WTC11 (cell line): Measurements from ENCODE around the gene NUDCD2. TPM values are rescaled to one million over a fixed set of nuclear protein-coding genes. Genes with fewer than 3 reads are reported as not detected.

Experiments used
- ATAC-seq: fragments of 200-7000 bp; cut with Tn5 transposase; 2 replicates; pipeline ENCODE4 v1.10.0; 2021; ENCODE audit warnings: mild to moderate bottlenecking, moderate library complexity
- CTCF ChIA-PET: fragments of 300-600 bp; sonication (Branson Sonifier 250); formaldehyde crosslinking; loops from one replicate; lab custom pipeline; 2021; ENCODE audit warnings: antibody characterized with exemption; lab: Charles Lee
- POLR2A ChIA-PET: fragments of 350-600 bp; sonication (Branson Sonifier 250); formaldehyde crosslinking; loops from one replicate; lab custom pipeline; 2021; ENCODE audit warnings: antibody characterized with exemption; lab: Charles Lee
- DNase-seq: peaks from one replicate; pipeline ENCODE4 v3.0.0; 2021; ENCODE audit warnings: low spot score
- H3K27ac Mint-ChIP-seq: 2 replicates; pipeline ENCODE4 v1.8.0; 2021; ENCODE audit warnings: mixed read lengths
- H3K27me3 Mint-ChIP-seq: 2 replicates; pipeline ENCODE4 v1.8.0; 2021; ENCODE audit warnings: low read depth, mild to moderate bottlenecking, moderate library complexity, mixed read lengths
- H3K36me3 Mint-ChIP-seq: 2 replicates; pipeline ENCODE4 v1.8.0; 2021; ENCODE audit warnings: mixed read lengths
- H3K4me1 Mint-ChIP-seq: 2 replicates; pipeline ENCODE4 v1.8.0; 2022; ENCODE audit warnings: mixed read lengths
- H3K4me3 Mint-ChIP-seq: 2 replicates; pipeline ENCODE4 v1.8.0; 2021; ENCODE audit warnings: mild to moderate bottlenecking, moderate library complexity, mixed read lengths
- H3K9me3 Mint-ChIP-seq: 2 replicates; pipeline ENCODE4 v1.8.0; 2021; ENCODE audit warnings: mixed read lengths
- ATF1 ChIP-seq: sonication (generic); formaldehyde crosslinking; IDR thresholded peaks from 2 replicates; pipeline ENCODE4 v1.8.1; 2023; ENCODE audit warnings: mild to moderate bottlenecking, moderate library complexity, missing genetic modification reagents
- CREM ChIP-seq: sonication (generic); formaldehyde crosslinking; IDR thresholded peaks from 2 replicates; pipeline ENCODE4 v1.8.1; 2022; ENCODE audit warnings: mild to moderate bottlenecking, missing genetic modification reagents, moderate library complexity
- CTCF ChIP-seq: fragments of 200-600 bp; IDR thresholded peaks from 2 replicates; pipeline ENCODE4 v1.8.0; 2022; ENCODE audit warnings: antibody characterized with exemption
- E2F4 ChIP-seq: sonication (generic); formaldehyde crosslinking; IDR thresholded peaks from 2 replicates; pipeline ENCODE4 v1.8.1; 2022; ENCODE audit warnings: low read depth, mild to moderate bottlenecking, moderate library complexity, missing genetic modification reagents, borderline replicate concordance
- FOXJ3 ChIP-seq: sonication (generic); formaldehyde crosslinking; IDR thresholded peaks from 2 replicates; pipeline ENCODE4 v1.9.0; 2021; ENCODE audit warnings: missing genetic modification reagents, mild to moderate bottlenecking, borderline replicate concordance
- FOXP1 ChIP-seq: sonication (generic); formaldehyde crosslinking; IDR thresholded peaks from 2 replicates; pipeline ENCODE4 v1.8.0; 2022; ENCODE audit warnings: missing genetic modification reagents, mild to moderate bottlenecking, moderate library complexity, borderline replicate concordance
- HMGA2 ChIP-seq: fragments of 250-450 bp; sonication (Bioruptor Pico); IDR thresholded peaks from 2 replicates; pipeline ENCODE4 v1.4.0; 2021; ENCODE audit warnings: mild to moderate bottlenecking, moderate library complexity
- JAZF1 ChIP-seq: fragments of 250-450 bp; sonication (Bioruptor Pico); IDR thresholded peaks from 2 replicates; pipeline ENCODE4 v1.9.0; 2021; ENCODE audit warnings: moderate library complexity, mild to moderate bottlenecking, inconsistent platforms
- MAX ChIP-seq: sonication (generic); formaldehyde crosslinking; IDR thresholded peaks from 2 replicates; pipeline ENCODE4 v1.8.0; 2022; ENCODE audit warnings: mild to moderate bottlenecking, missing genetic modification reagents
- NR1H2 ChIP-seq: sonication (generic); formaldehyde crosslinking; IDR thresholded peaks from 2 replicates; pipeline ENCODE4 v1.9.0; 2021; ENCODE audit warnings: mild to moderate bottlenecking, moderate library complexity, missing genetic modification reagents
- OVOL2 ChIP-seq: fragments of 250-450 bp; sonication (Bioruptor Pico); IDR thresholded peaks from 2 replicates; pipeline ENCODE4 v1.9.0; 2021; ENCODE audit warnings: mild to moderate bottlenecking, borderline replicate concordance
- RELA ChIP-seq: sonication (generic); formaldehyde crosslinking; IDR thresholded peaks from 2 replicates; pipeline ENCODE4 v1.8.1; 2022; ENCODE audit warnings: missing genetic modification reagents, mild to moderate bottlenecking, borderline replicate concordance
- ZMAT4 ChIP-seq: fragments of 250-450 bp; sonication (Bioruptor Pico); IDR thresholded peaks from 2 replicates; pipeline ENCODE4 v1.9.0; 2021; ENCODE audit warnings: mild to moderate bottlenecking
- ZNF121 ChIP-seq: sonication (generic); formaldehyde crosslinking; IDR thresholded peaks from 2 replicates; pipeline ENCODE4 v1.8.0; 2023; ENCODE audit warnings: missing genetic modification reagents
- ZNF219 ChIP-seq: sonication (generic); formaldehyde crosslinking; IDR thresholded peaks from 2 replicates; pipeline ENCODE4 v1.8.0; 2023; ENCODE audit warnings: missing genetic modification reagents, mild to moderate bottlenecking, borderline replicate concordance
- ZNF232 ChIP-seq: sonication (generic); formaldehyde crosslinking; IDR thresholded peaks from 2 replicates; pipeline ENCODE4 v1.8.0; 2022; ENCODE audit warnings: mild to moderate bottlenecking, missing genetic modification reagents
- ZNF263 ChIP-seq: sonication (generic); formaldehyde crosslinking; IDR thresholded peaks from 2 replicates; pipeline ENCODE4 v1.8.1; 2022; ENCODE audit warnings: low read depth, mild to moderate bottlenecking, moderate library complexity, missing genetic modification reagents
- ZNF317 ChIP-seq: sonication (generic); formaldehyde crosslinking; IDR thresholded peaks from 2 replicates; pipeline ENCODE4 v1.8.1; 2023; ENCODE audit warnings: low read depth, mild to moderate bottlenecking, moderate library complexity, missing genetic modification reagents, borderline replicate concordance
- ZNF671 ChIP-seq: fragments of 250-450 bp; sonication (Bioruptor Pico); IDR thresholded peaks from 2 replicates; pipeline ENCODE4 v1.8.0; 2021; ENCODE audit warnings: mild to moderate bottlenecking
- ZSCAN18 ChIP-seq: fragments of 250-450 bp; sonication (Bioruptor Pico); IDR thresholded peaks from 2 replicates; pipeline ENCODE4 v2.1.2; 2022; ENCODE audit warnings: mild to moderate bottlenecking, moderate library complexity
- total RNA-seq: library from RNA; stranded (reverse); gene quantifications from 3 replicates; pipeline ENCODE4 v1.2.3, GENCODE V29; 2021
- TF ChIP-seq, protein P1 (sequence below): sonication (generic); formaldehyde crosslinking; IDR thresholded peaks from 2 replicates; pipeline ENCODE4 v1.8.1; 2023; ENCODE audit warnings: mild to moderate bottlenecking, missing genetic modification reagents
- TF ChIP-seq, protein P2 (sequence below): sonication (generic); formaldehyde crosslinking; IDR thresholded peaks from 2 replicates; pipeline ENCODE4 v1.8.1; 2023; ENCODE audit warnings: mild to moderate bottlenecking, moderate library complexity, missing genetic modification reagents

The NUDCD2 gene
- total RNA-seq, 1 experiment from 2014 or later = 73.4 TPM

GRCh38 chr5:163436515-163436914 lies 23.4 kb downstream of the NUDCD2 start (continued):
- TF ChIP-seq ZNF263 (no peak), RELA (CRISPR knock-in tag) (no peak), ZMAT4 (CRISPR knock-in tag) (no peak), ATF1 (CRISPR knock-in tag) (no peak), JAZF1 (no peak), ZNF121 (CRISPR knock-in tag) (no peak), NR1H2 (CRISPR knock-in tag) (no peak), FOXP1 (no peak), ZNF317 (no peak)
- TF ChIP-seq, protein P1, sequence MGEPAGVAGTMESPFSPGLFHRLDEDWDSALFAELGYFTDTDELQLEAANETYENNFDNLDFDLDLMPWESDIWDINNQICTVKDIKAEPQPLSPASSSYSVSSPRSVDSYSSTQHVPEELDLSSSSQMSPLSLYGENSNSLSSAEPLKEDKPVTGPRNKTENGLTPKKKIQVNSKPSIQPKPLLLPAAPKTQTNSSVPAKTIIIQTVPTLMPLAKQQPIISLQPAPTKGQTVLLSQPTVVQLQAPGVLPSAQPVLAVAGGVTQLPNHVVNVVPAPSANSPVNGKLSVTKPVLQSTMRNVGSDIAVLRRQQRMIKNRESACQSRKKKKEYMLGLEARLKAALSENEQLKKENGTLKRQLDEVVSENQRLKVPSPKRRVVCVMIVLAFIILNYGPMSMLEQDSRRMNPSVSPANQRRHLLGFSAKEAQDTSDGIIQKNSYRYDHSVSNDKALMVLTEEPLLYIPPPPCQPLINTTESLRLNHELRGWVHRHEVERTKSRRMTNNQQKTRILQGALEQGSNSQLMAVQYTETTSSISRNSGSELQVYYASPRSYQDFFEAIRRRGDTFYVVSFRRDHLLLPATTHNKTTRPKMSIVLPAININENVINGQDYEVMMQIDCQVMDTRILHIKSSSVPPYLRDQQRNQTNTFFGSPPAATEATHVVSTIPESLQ (CRISPR knock-in tag) = no peak

- no peak overlapping the region for H3K4me3 Mint-ChIP-seq
- CTCF ChIA-PET = no interaction called here
- no peak overlapping the region for H3K27ac Mint-ChIP-seq
- no peak for ATAC-seq
- no peaks in the 10 kb centered on the region for H3K27me3 Mint-ChIP-seq
- H3K36me3 Mint-ChIP-seq = peaks cover 16% of the 10 kb centered on the region
- TF ChIP-seq FOXJ3 (CRISPR knock-in tag) = no peak
- TF ChIP-seq OVOL2 = no peak
- no peak for TF ChIP-seq E2F4
- no peak for TF ChIP-seq CTCF
- TF ChIP-seq JAZF1 = no peak
- no peak for TF ChIP-seq CREM (CRISPR knock-in tag)
- TF ChIP-seq HMGA2 (CRISPR knock-in tag) = no peak
- TF ChIP-seq, protein P2, sequence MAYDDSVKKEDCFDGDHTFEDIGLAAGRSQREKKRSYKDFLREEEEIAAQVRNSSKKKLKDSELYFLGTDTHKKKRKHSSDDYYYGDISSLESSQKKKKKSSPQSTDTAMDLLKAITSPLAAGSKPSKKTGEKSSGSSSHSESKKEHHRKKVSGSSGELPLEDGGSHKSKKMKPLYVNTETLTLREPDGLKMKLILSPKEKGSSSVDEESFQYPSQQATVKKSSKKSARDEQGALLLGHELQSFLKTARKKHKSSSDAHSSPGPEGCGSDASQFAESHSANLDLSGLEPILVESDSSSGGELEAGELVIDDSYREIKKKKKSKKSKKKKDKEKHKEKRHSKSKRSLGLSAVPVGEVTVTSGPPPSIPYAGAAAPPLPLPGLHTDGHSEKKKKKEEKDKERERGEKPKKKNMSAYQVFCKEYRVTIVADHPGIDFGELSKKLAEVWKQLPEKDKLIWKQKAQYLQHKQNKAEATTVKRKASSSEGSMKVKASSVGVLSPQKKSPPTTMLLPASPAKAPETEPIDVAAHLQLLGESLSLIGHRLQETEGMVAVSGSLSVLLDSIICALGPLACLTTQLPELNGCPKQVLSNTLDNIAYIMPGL (CRISPR knock-in tag) = no peak
- TF ChIP-seq ZSCAN18 (CRISPR knock-in tag) = no peak
- TF ChIP-seq ZNF219 = no peak
- no peak for TF ChIP-seq ZNF671 (CRISPR knock-in tag)
- TF ChIP-seq ZMAT4 (CRISPR knock-in tag) = no peak
- TF ChIP-seq MAX = no peak
- no peak for TF ChIP-seq ZNF232 (CRISPR knock-in tag)
- TF ChIP-seq, all 79 proteins: peak for 0
- Mint-ChIP-seq H3K9me3 (no peaks in the 10 kb centered on the region), H3K4me1 (peaks cover 31% of the 10 kb centered on the region)
- no peak for DNase-seq
- POLR2A ChIA-PET = interaction anchor here (0.5 kb wide), 1 partner anchor 8 kb away, joined by 3 read pairs; no protein-coding TSS in a partner anchor
These were observed 25.5 kb downstream of the NUDCD2 start for GRCh38 chr5:163434401-163434866.
